ENCODE measurements around the gene CTCF. TPM values are rescaled to one million over a fixed set of nuclear protein-coding genes. Genes with fewer than 3 reads are reported as not detected.

The CTCF gene
- total RNA-seq, 3 donors from 2014 or later = 41.1 to 55.5 (median 43.4) TPM

GRCh38 chr16:67644038-67644437 lies 81.7 kb downstream of the CTCF start:
- ATAC-seq (no peak), DNase-seq (peak in 1 of 3 donors; percentile 36)
- H3K4me1 ChIP-seq (ENCODE audit: low read depth) = peaks cover 2% of the 10 kb centered on the region
- no peak overlapping the region for H3K4me3 ChIP-seq
- no peak for TF ChIP-seq CTCF (IDR thresholded peaks at IDR 0.05)
- intact Hi-C loops (cut with DNase I, micrococcal nuclease) = no loop called here
- no peaks in the 10 kb centered on the region for H3K9me3 ChIP-seq
- no peaks in the 10 kb centered on the region for H3K36me3 ChIP-seq (ENCODE audit: low read depth)

GRCh38 chr16:67645397-67646121 lies 83.2 kb downstream of the CTCF start:
- Histone ChIP-seq H3K4me3 (no peak overlapping the region), H3K36me3 (ENCODE audit: low read depth) (no peaks in the 10 kb centered on the region), H3K4me1 (ENCODE audit: low read depth) (peaks cover 2% of the 10 kb centered on the region), H3K9me3 (no peaks in the 10 kb centered on the region)
- intact Hi-C loops (cut with DNase I, micrococcal nuclease) = no loop called here
- no peak for TF ChIP-seq CTCF (IDR thresholded peaks at IDR 0.05)
- DNase-seq = peak in 1 of 3 donors; percentile 54
- ATAC-seq = peak; percentile 6

GRCh38 chr16:67647111-67647651 lies 84.9 kb downstream of the CTCF start:
- ATAC-seq (no peak), DNase-seq (peak in 1 of 3 donors; percentile 38)
- H3K36me3 ChIP-seq (ENCODE audit: low read depth) = no peaks in the 10 kb centered on the region
- no peaks in the 10 kb centered on the region for H3K9me3 ChIP-seq
- peaks cover 2% of the 10 kb centered on the region for H3K4me1 ChIP-seq (ENCODE audit: low read depth)
- no peak for TF ChIP-seq CTCF (IDR thresholded peaks at IDR 0.05)
- intact Hi-C loops (cut with DNase I, micrococcal nuclease) = no loop called here
- no peak overlapping the region for H3K4me3 ChIP-seq

- Histone ChIP-seq H3K4me1 (ENCODE audit: low read depth) (peaks cover 2% of the 10 kb centered on the region), H3K9me3 (no peaks in the 10 kb centered on the region), H3K36me3 (ENCODE audit: low read depth) (no peaks in the 10 kb centered on the region), H3K4me3 (no peak overlapping the region)
- intact Hi-C loops (cut with DNase I, micrococcal nuclease) = no loop called here
- DNase-seq = peak in 1 of 3 donors; percentile 41
- no peak for TF ChIP-seq CTCF (IDR thresholded peaks at IDR 0.05)
- no peak for ATAC-seq
Observed at GRCh38 chr16:67647681-67648080, 85.4 kb downstream of the CTCF start.

GRCh38 chr16:67648088-67648763 lies 85.9 kb downstream of the CTCF start:
- peaks cover 4% of the 10 kb centered on the region for H3K4me1 ChIP-seq (ENCODE audit: low read depth)
- ATAC-seq (no peak), DNase-seq (peak in 1 of 3 donors; percentile 32)
- H3K36me3 ChIP-seq (ENCODE audit: low read depth) = no peaks in the 10 kb centered on the region
- no peak for TF ChIP-seq CTCF (IDR thresholded peaks at IDR 0.05)
- no peak overlapping the region for H3K4me3 ChIP-seq
- no peaks in the 10 kb centered on the region for H3K9me3 ChIP-seq
- intact Hi-C loops (cut with DNase I, micrococcal nuclease) = no loop called here

Data from mucosa of descending colon (tissue), 3 donors.